MM.1S (cell line): Measurements from ENCODE around the gene STK39.

Source experiments
- EZH2 ChIP-seq: fragments of 300-600 bp; sonication (generic); optimal IDR thresholded peaks from 2 replicates; pipeline ENCODE3; 2017; ENCODE audit warnings: low read depth, mild to moderate bottlenecking, antibody characterized with exemption, low read length, mixed read lengths
- TF ChIP-seq, protein P1 (sequence below): fragments of 300-600 bp; sonication (generic); IDR thresholded peaks from 2 replicates; pipeline ENCODE4 v1.5.1; 2016; ENCODE audit warnings: antibody characterized with exemption, low read length, mixed read lengths

DNA sequence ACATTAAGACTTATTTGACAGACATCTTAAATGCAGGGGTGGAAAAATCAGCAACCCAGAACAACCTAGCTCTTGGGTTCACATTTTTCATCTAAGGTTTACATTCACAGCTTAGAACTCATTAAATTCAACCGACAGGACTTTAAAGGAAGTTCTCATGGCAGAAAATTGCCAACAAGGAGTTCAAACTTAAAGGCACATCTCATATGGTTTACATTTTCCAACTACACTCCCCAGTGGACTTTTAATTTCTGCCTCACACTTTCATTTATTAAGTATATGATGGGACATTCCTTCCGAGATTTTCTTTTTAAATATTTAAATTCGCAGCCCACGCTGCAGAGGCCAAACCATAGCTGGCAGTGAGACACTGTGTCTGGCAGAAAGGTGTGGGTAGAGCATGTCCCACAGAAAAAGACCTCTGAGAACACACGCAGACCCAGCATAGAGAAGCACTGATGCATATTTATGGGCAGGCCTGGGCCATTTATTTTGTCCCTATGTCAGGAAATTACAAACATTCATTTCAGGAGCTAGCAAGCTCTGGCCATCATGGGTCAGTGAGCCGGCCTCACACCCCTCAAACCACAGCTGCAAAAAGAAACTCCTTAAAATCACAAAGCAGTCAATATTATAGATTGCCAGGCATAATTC, 46.3 kb downstream of the STK39 start:
- TF ChIP-seq, protein P1, sequence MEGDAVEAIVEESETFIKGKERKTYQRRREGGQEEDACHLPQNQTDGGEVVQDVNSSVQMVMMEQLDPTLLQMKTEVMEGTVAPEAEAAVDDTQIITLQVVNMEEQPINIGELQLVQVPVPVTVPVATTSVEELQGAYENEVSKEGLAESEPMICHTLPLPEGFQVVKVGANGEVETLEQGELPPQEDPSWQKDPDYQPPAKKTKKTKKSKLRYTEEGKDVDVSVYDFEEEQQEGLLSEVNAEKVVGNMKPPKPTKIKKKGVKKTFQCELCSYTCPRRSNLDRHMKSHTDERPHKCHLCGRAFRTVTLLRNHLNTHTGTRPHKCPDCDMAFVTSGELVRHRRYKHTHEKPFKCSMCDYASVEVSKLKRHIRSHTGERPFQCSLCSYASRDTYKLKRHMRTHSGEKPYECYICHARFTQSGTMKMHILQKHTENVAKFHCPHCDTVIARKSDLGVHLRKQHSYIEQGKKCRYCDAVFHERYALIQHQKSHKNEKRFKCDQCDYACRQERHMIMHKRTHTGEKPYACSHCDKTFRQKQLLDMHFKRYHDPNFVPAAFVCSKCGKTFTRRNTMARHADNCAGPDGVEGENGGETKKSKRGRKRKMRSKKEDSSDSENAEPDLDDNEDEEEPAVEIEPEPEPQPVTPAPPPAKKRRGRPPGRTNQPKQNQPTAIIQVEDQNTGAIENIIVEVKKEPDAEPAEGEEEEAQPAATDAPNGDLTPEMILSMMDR, result no peak
- TF ChIP-seq EZH2, result no peak
